ENCODE measurements around the gene KDM3A. TPM values are rescaled to one million over a fixed set of nuclear protein-coding genes. Genes with fewer than 3 reads are reported as not detected.

KDM3A gene
- total and polyA plus RNA-seq, 7 donors, result 11.3 to 61.2 (median 33.6) TPM

GRCh38 chr2:86488561-86489250, 47.5 kb downstream of the KDM3A start:
- H3K27me3 ChIP-seq, result no peaks in the 10 kb centered on the region
- H3K9me3 ChIP-seq, result no peaks in the 10 kb centered on the region
- no peak overlapping the region for H3K4me3 ChIP-seq
- peak overlapping the region in 1 of 4 donors; percentile 75 for H3K27ac ChIP-seq
- peaks cover 0 to 40% (median 24%) of the 10 kb centered on the region in 4 donors for H3K4me1 ChIP-seq
- TF ChIP-seq POLR2A (IDR thresholded peaks at IDR 0.05), result no peak
- TF ChIP-seq, protein P1, sequence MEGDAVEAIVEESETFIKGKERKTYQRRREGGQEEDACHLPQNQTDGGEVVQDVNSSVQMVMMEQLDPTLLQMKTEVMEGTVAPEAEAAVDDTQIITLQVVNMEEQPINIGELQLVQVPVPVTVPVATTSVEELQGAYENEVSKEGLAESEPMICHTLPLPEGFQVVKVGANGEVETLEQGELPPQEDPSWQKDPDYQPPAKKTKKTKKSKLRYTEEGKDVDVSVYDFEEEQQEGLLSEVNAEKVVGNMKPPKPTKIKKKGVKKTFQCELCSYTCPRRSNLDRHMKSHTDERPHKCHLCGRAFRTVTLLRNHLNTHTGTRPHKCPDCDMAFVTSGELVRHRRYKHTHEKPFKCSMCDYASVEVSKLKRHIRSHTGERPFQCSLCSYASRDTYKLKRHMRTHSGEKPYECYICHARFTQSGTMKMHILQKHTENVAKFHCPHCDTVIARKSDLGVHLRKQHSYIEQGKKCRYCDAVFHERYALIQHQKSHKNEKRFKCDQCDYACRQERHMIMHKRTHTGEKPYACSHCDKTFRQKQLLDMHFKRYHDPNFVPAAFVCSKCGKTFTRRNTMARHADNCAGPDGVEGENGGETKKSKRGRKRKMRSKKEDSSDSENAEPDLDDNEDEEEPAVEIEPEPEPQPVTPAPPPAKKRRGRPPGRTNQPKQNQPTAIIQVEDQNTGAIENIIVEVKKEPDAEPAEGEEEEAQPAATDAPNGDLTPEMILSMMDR (IDR thresholded peaks at IDR 0.05), result no peak
- intact Hi-C loops (cut with DNase I), result no loop called here
- DNase-seq, result no peak
- 94 to 96% methylated on average over 7 of the region's 7 CpGs for WGBS, 2 donors
- peaks cover 55 to 99% (median 62%) of the 10 kb centered on the region in 4 donors for H3K36me3 ChIP-seq

DNA sequence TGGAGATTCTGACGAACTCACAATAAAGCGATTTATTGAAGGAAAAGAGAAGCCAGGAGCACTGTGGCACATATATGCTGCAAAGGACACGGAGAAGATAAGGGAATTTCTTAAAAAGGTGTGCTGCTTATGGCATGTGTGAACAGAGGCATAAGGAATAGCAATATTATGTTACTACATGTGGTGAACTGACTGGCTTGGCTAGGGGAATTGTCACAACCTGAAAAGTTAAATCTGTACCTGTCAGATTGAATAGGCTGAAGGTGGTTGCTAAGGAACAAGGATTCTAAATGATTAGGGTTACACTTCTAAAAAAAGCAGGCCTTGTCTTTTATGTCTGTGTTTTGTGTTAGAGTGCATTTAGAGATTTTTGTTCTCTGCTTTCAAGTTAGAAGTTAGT, 48.4 kb downstream of the KDM3A start:
- no peak overlapping the region for H3K4me3 ChIP-seq
- DNase-seq, result no peak
- H3K9me3 ChIP-seq, result no peaks in the 10 kb centered on the region
- TF ChIP-seq EP300 (IDR thresholded peaks at IDR 0.05), result no peak
- no peak for TF ChIP-seq POLR2AphosphoS5 (IDR thresholded peaks at IDR 0.05)
- no peak for TF ChIP-seq POLR2A (IDR thresholded peaks at IDR 0.05)
- TF ChIP-seq, protein P1 (IDR thresholded peaks at IDR 0.05), result no peak
- H3K4me1 ChIP-seq, result peaks cover 0 to 39% (median 23%) of the 10 kb centered on the region in 4 donors
- H3K36me3 ChIP-seq, result peaks cover 48 to 98% (median 54%) of the 10 kb centered on the region in 4 donors
- intact Hi-C loops (cut with DNase I), result no loop called here
- no peaks in the 10 kb centered on the region for H3K27me3 ChIP-seq
- 97 to 98% methylated on average over 3 of the region's 3 CpGs for WGBS, 2 donors
- H3K27ac ChIP-seq, result peak overlapping the region in 2 of 4 donors; percentile 46 to 75

DNA sequence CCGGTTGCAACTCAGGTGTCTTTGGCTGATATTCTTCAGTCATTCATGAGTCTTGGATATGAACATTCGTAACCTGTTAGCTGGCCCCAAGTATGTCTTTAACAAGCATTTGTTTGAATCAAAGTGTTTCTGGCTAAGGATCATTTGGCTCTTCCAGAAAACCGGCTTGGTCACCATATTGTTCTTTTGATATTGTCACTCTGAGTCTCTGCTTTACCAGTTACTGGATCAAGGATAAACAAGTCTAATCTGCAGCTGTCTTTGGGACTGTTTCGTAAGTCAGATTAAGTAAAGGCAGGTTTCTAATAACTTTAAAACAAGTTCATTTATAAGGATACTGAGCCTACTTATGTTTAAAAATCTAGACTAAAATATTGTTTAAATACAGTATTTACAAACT, 49.1 kb downstream of the KDM3A start:
- DNase-seq, result no peak
- WGBS, 2 donors, result 93 to 96% methylated on average over 4 of the region's 4 CpGs
- Histone ChIP-seq H3K4me1 (peaks cover 0 to 39% (median 23%) of the 10 kb centered on the region in 4 donors), H3K27me3 (no peaks in the 10 kb centered on the region), H3K4me3 (no peak overlapping the region), H3K9me3 (no peaks in the 10 kb centered on the region), H3K36me3 (peaks cover 41 to 97% (median 48%) of the 10 kb centered on the region in 4 donors), H3K27ac (peak overlapping the region in 2 of 4 donors; percentile 46 to 75)
- intact Hi-C loops (cut with DNase I), result no loop called here
- TF ChIP-seq EP300 (IDR thresholded peaks at IDR 0.05) (no peak), POLR2A (IDR thresholded peaks at IDR 0.05) (no peak), POLR2AphosphoS5 (IDR thresholded peaks at IDR 0.05) (no peak)
- TF ChIP-seq, protein P1 (IDR thresholded peaks at IDR 0.05), result no peak

GRCh38 chr2:86491088-86491487, 49.9 kb downstream of the KDM3A start:
- H3K27ac ChIP-seq, result peak overlapping the region in 3 of 4 donors; percentile 46 to 75 (median 46)

More at GRCh38 chr2:86491088-86491487, 49.9 kb downstream of the KDM3A start:
- intact Hi-C loops (cut with DNase I), result no loop called here
- peaks cover 0 to 39% (median 23%) of the 10 kb centered on the region in 4 donors for H3K4me1 ChIP-seq
- H3K9me3 ChIP-seq, result no peaks in the 10 kb centered on the region
- 82 to 91% methylated on average over 4 of the region's 4 CpGs for WGBS, 2 donors
- no peaks in the 10 kb centered on the region for H3K27me3 ChIP-seq
- DNase-seq, result no peak
- TF ChIP-seq, protein P1 (IDR thresholded peaks at IDR 0.05), result no peak
- TF ChIP-seq POLR2AphosphoS5 (IDR thresholded peaks at IDR 0.05) (no peak), EP300 (IDR thresholded peaks at IDR 0.05) (no peak), POLR2A (IDR thresholded peaks at IDR 0.05) (no peak)
- no peak overlapping the region for H3K4me3 ChIP-seq
- H3K36me3 ChIP-seq, result peaks cover 34 to 97% (median 42%) of the 10 kb centered on the region in 4 donors

All from sigmoid colon (tissue), 7 donors.